Sigmoid colon (tissue), 7 donors: Measurements from ENCODE around the gene PDE1C. TPM values are rescaled to one million over a fixed set of nuclear protein-coding genes. Genes with fewer than 3 reads are reported as not detected.
A peak's percentile ranks its signal among the peaks of the same experiment; 100 is the strongest.

ENCODE experiments used
- DNase-seq: peaks from one replicate; pipeline ENCODE4 v3.0.0-alpha.2; 2019
- H3K27ac ChIP-seq, 4 donors: fragments of 200-600 bp; sonication (generic); one replicate each; pipeline ENCODE4 v1.5.1; 2016 to 2019; ENCODE audit warnings: mild to moderate bottlenecking in 1 of 4
- H3K27me3 ChIP-seq, 3 donors: fragments of 200-600 bp; sonication (generic); one replicate each; pipeline ENCODE4 v1.5.1; 2019; ENCODE audit warnings: mild to moderate bottlenecking in 1 of 3
- H3K36me3 ChIP-seq, 4 donors: fragments of 200-600 bp; sonication (generic); one replicate each; pipeline ENCODE4 v1.5.1; 2016 to 2019
- H3K4me1 ChIP-seq, 4 donors: fragments of 200-600 bp; sonication (generic); one replicate each; pipeline ENCODE4 v1.5.1; 2017 to 2019
- H3K4me3 ChIP-seq, 4 donors: fragments of 200-600 bp; sonication (generic); one replicate each; pipeline ENCODE4 v1.5.1; 2017 to 2019; ENCODE audit warnings: mild to moderate bottlenecking in 2 of 4, moderate library complexity in 1 of 4
- H3K9me3 ChIP-seq, 4 donors: fragments of 200-600 bp in 3 of 4; sonication (generic) in 3 of 4; one replicate each; pipeline versions ENCODE4 v1.5.1 to v1.6.1; 2013 to 2019
- CTCF ChIP-seq, 4 experiments: fragments of 450-650 bp in 3 of 4; fragments of 200-600 bp in 1 of 4; IDR thresholded peaks; one replicate each; pipeline ENCODE4 v1.5.1; 2016 to 2019; ENCODE audit warnings: antibody characterized with exemption in 4 of 4, mild to moderate bottlenecking in 3 of 4, moderate library complexity in 2 of 4
- EP300 ChIP-seq, 4 donors: sonication (generic); formaldehyde crosslinking; IDR thresholded peaks; one replicate each; pipeline ENCODE4 v1.6.1; 2017; ENCODE audit warnings: antibody characterized with exemption in 4 of 4
- POLR2A ChIP-seq, 2 donors: fragments of 450-650 bp; IDR thresholded peaks; one replicate each; pipeline ENCODE4 v1.6.1; 2016; ENCODE audit warnings: antibody characterized with exemption in 2 of 2, mild to moderate bottlenecking in 2 of 2, moderate library complexity in 2 of 2
- POLR2AphosphoS5 ChIP-seq, 4 donors: sonication (generic); formaldehyde crosslinking; IDR thresholded peaks; one replicate each; pipeline ENCODE4 v1.6.1; 2017; ENCODE audit warnings: antibody characterized with exemption in 4 of 4
- WGBS, 2 donors: extraction: QIAGEN DNeasy Blood & Tissue Kit; methylation state at CpG; one replicate each; pipeline ENCODE4 v1.1.7; 2013; 5-methylcytosine and 5-hydroxymethylcytosine counted together
- intact Hi-C: fragments of 100-400 bp; cut with DNase I; formaldehyde crosslinking; loops from one replicate; pipeline ENCODE4 v1.15.1; 2023
- polyA plus RNA-seq, 3 donors: library from polyadenylated mRNA; stranded (reverse); fragments of 200-250 nt; gene quantifications; one replicate each; pipeline ENCODE4 v1.2.3, GENCODE V29; 2013
- total RNA-seq, 4 donors: library from RNA; depleted of rRNA; stranded (reverse); fragments of >200 nt; gene quantifications; one replicate each; pipeline ENCODE4 v1.1.0, GENCODE V29; 2016
- donor health status: healthy with polysubstance abuse.
- donor health status: Bipolar disorder and iron deficiency.
- donor health status: healthy.

The PDE1C gene
- total and polyA plus RNA-seq, 7 donors = under 0.01 to 19.4 (median 5.9) TPM

DNA sequence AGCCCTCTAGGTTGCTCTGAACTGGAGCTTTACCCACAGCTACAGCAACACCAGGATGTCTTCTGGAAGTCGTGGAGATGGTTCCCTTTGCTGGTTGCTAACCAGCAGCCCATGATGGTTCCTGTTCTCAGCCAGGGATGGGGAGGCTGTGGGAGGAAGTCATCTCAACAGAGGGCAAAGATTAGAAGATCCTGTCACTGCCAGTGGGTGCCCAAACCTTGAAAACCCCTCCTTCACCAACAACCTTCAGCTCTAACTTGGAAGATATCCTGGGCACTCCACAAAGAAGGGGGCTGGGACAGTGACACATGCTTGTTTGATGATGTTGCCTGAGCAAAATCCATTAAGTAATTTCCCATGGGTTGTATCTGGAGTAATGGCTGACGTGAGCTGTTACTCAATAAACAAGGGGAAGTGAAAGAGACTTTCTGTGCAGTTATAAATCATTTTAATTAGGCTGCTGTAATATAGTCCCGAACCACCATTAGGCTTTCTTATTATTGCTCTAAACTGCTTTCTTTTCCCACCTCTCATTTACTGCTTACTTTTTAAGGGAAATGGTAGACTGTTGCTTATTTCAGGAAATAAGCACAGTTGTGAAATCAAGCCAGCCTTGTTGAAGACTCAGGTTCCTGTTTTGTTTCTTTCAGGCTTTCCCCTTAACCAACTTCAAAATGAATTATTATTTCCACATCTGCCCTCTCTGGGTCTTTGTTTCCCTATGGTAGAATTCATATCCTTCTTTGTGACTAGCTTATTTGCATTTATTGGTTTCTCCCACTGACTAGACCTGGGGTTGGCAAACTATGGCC is 258.4 kb downstream of the PDE1C start:
- intact Hi-C loops = no loop called here
- TF ChIP-seq CTCF (IDR thresholded peaks at IDR 0.05) (no peak), EP300 (IDR thresholded peaks at IDR 0.05) (no peak), POLR2A (IDR thresholded peaks at IDR 0.05) (no peak), POLR2AphosphoS5 (IDR thresholded peaks at IDR 0.05) (no peak)
- peak overlapping the region in 1 of 4 donors; percentile 25 for H3K27ac ChIP-seq
- WGBS, 2 donors = 23 to 34% methylated on average over 3 of the region's 3 CpGs
- peak; percentile 65 for DNase-seq
- H3K9me3 ChIP-seq = no peaks in the 10 kb centered on the region
- no peak overlapping the region for H3K4me3 ChIP-seq
- H3K27me3 ChIP-seq = no peaks in the 10 kb centered on the region
- no peaks in the 10 kb centered on the region for H3K4me1 ChIP-seq
- H3K36me3 ChIP-seq = no peaks in the 10 kb centered on the region

DNA sequence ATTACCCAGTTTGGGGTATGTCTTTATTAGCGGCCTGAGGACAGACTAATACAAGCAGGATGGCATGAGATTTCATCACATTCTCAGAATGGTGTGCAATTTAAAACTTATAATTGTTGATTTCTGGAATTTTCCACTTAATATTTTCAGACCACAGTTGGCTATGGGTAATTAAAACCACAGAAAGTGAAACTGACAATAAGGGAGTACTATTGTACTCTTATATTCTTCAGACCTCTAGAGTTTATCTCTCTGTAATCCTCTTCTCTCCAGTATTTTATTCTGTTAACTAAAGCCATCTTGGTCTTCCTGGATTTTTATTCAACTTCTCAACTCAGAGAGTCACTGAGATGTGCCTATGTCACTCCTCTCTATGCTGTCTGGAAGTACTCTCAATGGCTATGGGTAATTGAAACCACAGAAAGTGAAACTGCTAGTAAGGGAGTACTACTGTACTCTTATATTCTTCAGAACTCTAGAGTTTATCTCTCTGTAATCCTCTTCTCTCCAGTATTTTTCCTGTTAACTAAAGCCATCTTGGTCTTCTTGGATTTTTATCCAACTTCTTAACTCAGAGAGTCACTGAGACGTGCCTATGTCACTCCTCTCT is 264.9 kb downstream of the PDE1C start:
- Histone ChIP-seq H3K27me3 (no peaks in the 10 kb centered on the region), H3K36me3 (no peaks in the 10 kb centered on the region), H3K27ac (no peak overlapping the region), H3K4me3 (no peak overlapping the region), H3K4me1 (no peaks in the 10 kb centered on the region), H3K9me3 (no peaks in the 10 kb centered on the region)
- intact Hi-C loops = no loop called here
- DNase-seq = no peak
- no peak for TF ChIP-seq EP300 (IDR thresholded peaks at IDR 0.05)
- no peak for TF ChIP-seq POLR2A (IDR thresholded peaks at IDR 0.05)
- no peak for TF ChIP-seq POLR2AphosphoS5 (IDR thresholded peaks at IDR 0.05)
- no peak for TF ChIP-seq CTCF (IDR thresholded peaks at IDR 0.05)
- WGBS, 2 donors = 85 to 88% methylated on average over 2 of the region's 2 CpGs

DNA sequence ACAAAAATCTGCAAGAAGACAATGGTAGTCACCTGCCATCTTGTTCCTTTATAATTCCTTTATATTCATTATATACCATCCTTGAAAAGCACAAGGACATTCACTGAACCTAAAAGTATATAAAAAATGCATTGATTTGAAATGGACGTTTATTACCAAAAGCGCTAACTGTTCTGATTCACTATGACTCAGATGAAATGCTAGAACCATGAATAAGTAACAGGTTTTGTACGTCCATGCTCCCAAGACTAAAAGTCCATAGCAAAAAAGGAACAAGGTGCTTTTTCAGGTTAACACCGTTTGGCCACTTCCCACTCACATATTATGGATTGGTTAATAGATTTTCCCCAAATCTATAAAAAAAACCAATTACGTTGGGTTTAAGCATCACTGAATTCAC is 273.8 kb downstream of the PDE1C start:
- H3K27ac ChIP-seq = no peak overlapping the region
- 86 to 87% methylated on average over 5 of the region's 5 CpGs for WGBS, 2 donors

GRCh38 chr7:31794851-31795344 is 275.3 kb downstream of the PDE1C start:
- no peaks in the 10 kb centered on the region for H3K36me3 ChIP-seq
- no peak for DNase-seq
- intact Hi-C loops = no loop called here

More for the DNA sequence above, 273.8 kb downstream of the PDE1C start:
- H3K4me1 ChIP-seq = no peaks in the 10 kb centered on the region
- H3K9me3 ChIP-seq = no peaks in the 10 kb centered on the region
- H3K4me3 ChIP-seq = no peak overlapping the region
- intact Hi-C loops = no loop called here
- no peaks in the 10 kb centered on the region for H3K27me3 ChIP-seq
- TF ChIP-seq CTCF (IDR thresholded peaks at IDR 0.05) (no peak), POLR2AphosphoS5 (IDR thresholded peaks at IDR 0.05) (no peak), EP300 (IDR thresholded peaks at IDR 0.05) (no peak), POLR2A (IDR thresholded peaks at IDR 0.05) (no peak)
- no peak for DNase-seq
- no peaks in the 10 kb centered on the region for H3K36me3 ChIP-seq

More at GRCh38 chr7:31794851-31795344, 275.3 kb downstream of the PDE1C start:
- Histone ChIP-seq H3K4me3 (no peak overlapping the region), H3K27ac (no peak overlapping the region), H3K4me1 (no peaks in the 10 kb centered on the region), H3K27me3 (no peaks in the 10 kb centered on the region), H3K9me3 (no peaks in the 10 kb centered on the region)
- TF ChIP-seq EP300 (IDR thresholded peaks at IDR 0.05) = no peak
- TF ChIP-seq POLR2AphosphoS5 (IDR thresholded peaks at IDR 0.05) = no peak
- no peak for TF ChIP-seq POLR2A (IDR thresholded peaks at IDR 0.05)
- TF ChIP-seq CTCF (IDR thresholded peaks at IDR 0.05) = no peak
- WGBS, 2 donors = 91 to 93% methylated on average over 2 of the region's 2 CpGs
